ENCODE results near the gene SCARB1. TPM values are rescaled to one million over a fixed set of nuclear protein-coding genes. Genes with fewer than 3 reads are reported as not detected.

SCARB1 gene
- total RNA-seq, 2 donors from 2014 or later: 15.3 to 23.6 TPM

GRCh38 chr12:124783087-124783486 is 80.6 kb downstream of the SCARB1 start:
- no peak overlapping the region for H3K27ac Mint-ChIP-seq
- H3K9me3 Mint-ChIP-seq: no peaks in the 10 kb centered on the region
- no peaks in the 10 kb centered on the region for H3K36me3 Mint-ChIP-seq
- DNase-seq (ENCODE audit: low spot score in 2 of 2): no peak
- ATAC-seq: no peak

GRCh38 chr12:124782132-124782531 is 81.5 kb downstream of the SCARB1 start:
- no peak overlapping the region for H3K27ac Mint-ChIP-seq
- DNase-seq (ENCODE audit: low spot score in 2 of 2): no peak

GRCh38 chr12:124780752-124781685 is 82.6 kb downstream of the SCARB1 start:
- no peak for DNase-seq (ENCODE audit: low spot score in 2 of 2)
- no peaks in the 10 kb centered on the region for H3K9me3 Mint-ChIP-seq
- no peak overlapping the region for H3K27ac Mint-ChIP-seq
- ATAC-seq: no peak
- H3K36me3 Mint-ChIP-seq: peaks cover 0 to 5% of the 10 kb centered on the region in 2 donors

More at GRCh38 chr12:124782132-124782531, 81.5 kb downstream of the SCARB1 start:
- H3K36me3 Mint-ChIP-seq: no peaks in the 10 kb centered on the region
- no peaks in the 10 kb centered on the region for H3K9me3 Mint-ChIP-seq
- ATAC-seq: no peak

GRCh38 chr12:124780336-124780735 is 83.3 kb downstream of the SCARB1 start:
- Mint-ChIP-seq H3K36me3 (peaks cover 1 to 12% of the 10 kb centered on the region in 2 donors), H3K27ac (no peak overlapping the region), H3K9me3 (peaks cover under 1 to 5% of the 10 kb centered on the region in 2 donors)
- ATAC-seq (no peak), DNase-seq (ENCODE audit: low spot score in 2 of 2) (no peak)

GRCh38 chr12:124779161-124780141 is 84.2 kb downstream of the SCARB1 start:
- Mint-ChIP-seq H3K36me3 (peaks cover 5 to 17% of the 10 kb centered on the region in 2 donors), H3K27ac (no peak overlapping the region), H3K9me3 (peaks cover 5 to 10% of the 10 kb centered on the region in 2 donors)
- DNase-seq (ENCODE audit: low spot score in 2 of 2) (no peak), ATAC-seq (no peak)

- Mint-ChIP-seq H3K36me3 (peaks cover 5 to 23% of the 10 kb centered on the region in 2 donors), H3K27ac (no peak overlapping the region), H3K9me3 (peaks cover 5 to 10% of the 10 kb centered on the region in 2 donors)
- ATAC-seq: peak in 1 of 2 donors; percentile 8
- DNase-seq (ENCODE audit: low spot score in 2 of 2): peak in 1 of 2 donors; percentile 42
Observed at GRCh38 chr12:124778411-124778810, 85.3 kb downstream of the SCARB1 start.

- Mint-ChIP-seq H3K9me3 (peaks cover 5 to 10% of the 10 kb centered on the region in 2 donors), H3K36me3 (peaks cover 5 to 26% of the 10 kb centered on the region in 2 donors), H3K27ac (no peak overlapping the region)
- ATAC-seq: no peak
- DNase-seq (ENCODE audit: low spot score in 2 of 2): no peak
Observed at GRCh38 chr12:124777399-124778372, 86.0 kb downstream of the SCARB1 start.

- H3K36me3 Mint-ChIP-seq: peaks cover 5 to 29% of the 10 kb centered on the region in 2 donors
- H3K9me3 Mint-ChIP-seq: peaks cover 5 to 10% of the 10 kb centered on the region in 2 donors
- DNase-seq (ENCODE audit: low spot score in 2 of 2): no peak
- ATAC-seq: no peak
- peak overlapping the region in 1 of 2 donors; percentile 79 for H3K27ac Mint-ChIP-seq
Observed at GRCh38 chr12:124776125-124776513, 87.5 kb downstream of the SCARB1 start.

GRCh38 chr12:124774462-124775167 is 89.0 kb downstream of the SCARB1 start:
- Mint-ChIP-seq H3K36me3 (peaks cover 5 to 29% of the 10 kb centered on the region in 2 donors), H3K27ac (peak overlapping the region; percentile 93 to 94), H3K9me3 (peaks cover 5 to 10% of the 10 kb centered on the region in 2 donors)
- DNase-seq (ENCODE audit: low spot score in 2 of 2) (peak; percentile 79 to 89), ATAC-seq (peak; percentile 88 to 93)

GRCh38 chr12:124774054-124774461 is 89.6 kb downstream of the SCARB1 start:
- peaks cover 5 to 10% of the 10 kb centered on the region in 2 donors for H3K9me3 Mint-ChIP-seq
- H3K27ac Mint-ChIP-seq: peak overlapping the region; percentile 93 to 94
- DNase-seq (ENCODE audit: low spot score in 2 of 2) (no peak), ATAC-seq (peak; percentile 1 to 15)
- peaks cover 5 to 29% of the 10 kb centered on the region in 2 donors for H3K36me3 Mint-ChIP-seq

GRCh38 chr12:124772289-124773170 is 91.1 kb downstream of the SCARB1 start:
- ATAC-seq: no peak
- DNase-seq (ENCODE audit: low spot score in 2 of 2): no peak
- Mint-ChIP-seq H3K36me3 (peaks cover 5 to 29% of the 10 kb centered on the region in 2 donors), H3K9me3 (peaks cover 5 to 10% of the 10 kb centered on the region in 2 donors), H3K27ac (peak overlapping the region in 1 of 2 donors; percentile 87)

- ATAC-seq: no peak
- Mint-ChIP-seq H3K36me3 (peaks cover 5 to 29% of the 10 kb centered on the region in 2 donors), H3K9me3 (peaks cover 5 to 10% of the 10 kb centered on the region in 2 donors), H3K27ac (peak overlapping the region in 1 of 2 donors; percentile 87)
- DNase-seq (ENCODE audit: low spot score in 2 of 2): peak; percentile 72 to 95
Observed at GRCh38 chr12:124771462-124772288, 92.0 kb downstream of the SCARB1 start.

GRCh38 chr12:124770728-124771127 is 92.9 kb downstream of the SCARB1 start:
- ATAC-seq: no peak
- Mint-ChIP-seq H3K27ac (no peak overlapping the region), H3K36me3 (peaks cover 5 to 22% of the 10 kb centered on the region in 2 donors), H3K9me3 (peaks cover 5 to 11% of the 10 kb centered on the region in 2 donors)
- DNase-seq (ENCODE audit: low spot score in 2 of 2): no peak

All from activated naive CD4-positive, alpha-beta T cell treated with anti-CD3 and anti-CD28 coated beads, Interleukin-2, amount 50 U/mL, for 72 hours (primary cell).